GM19372 (cell line): ENCODE data around the gene PLAU.
A peak's percentile ranks its signal among the peaks of the same experiment; 100 is the strongest.

Source experiments
- ATAC-seq: cut with Tn5 transposase; IDR thresholded peaks from one replicate; pipeline ENCODE4 v1.9.1; 2021; ENCODE audit warnings: mild to moderate bottlenecking, low read depth, moderate library complexity; ENCODE audit not compliant: unreplicated experiment

The PLAU gene

DNA sequence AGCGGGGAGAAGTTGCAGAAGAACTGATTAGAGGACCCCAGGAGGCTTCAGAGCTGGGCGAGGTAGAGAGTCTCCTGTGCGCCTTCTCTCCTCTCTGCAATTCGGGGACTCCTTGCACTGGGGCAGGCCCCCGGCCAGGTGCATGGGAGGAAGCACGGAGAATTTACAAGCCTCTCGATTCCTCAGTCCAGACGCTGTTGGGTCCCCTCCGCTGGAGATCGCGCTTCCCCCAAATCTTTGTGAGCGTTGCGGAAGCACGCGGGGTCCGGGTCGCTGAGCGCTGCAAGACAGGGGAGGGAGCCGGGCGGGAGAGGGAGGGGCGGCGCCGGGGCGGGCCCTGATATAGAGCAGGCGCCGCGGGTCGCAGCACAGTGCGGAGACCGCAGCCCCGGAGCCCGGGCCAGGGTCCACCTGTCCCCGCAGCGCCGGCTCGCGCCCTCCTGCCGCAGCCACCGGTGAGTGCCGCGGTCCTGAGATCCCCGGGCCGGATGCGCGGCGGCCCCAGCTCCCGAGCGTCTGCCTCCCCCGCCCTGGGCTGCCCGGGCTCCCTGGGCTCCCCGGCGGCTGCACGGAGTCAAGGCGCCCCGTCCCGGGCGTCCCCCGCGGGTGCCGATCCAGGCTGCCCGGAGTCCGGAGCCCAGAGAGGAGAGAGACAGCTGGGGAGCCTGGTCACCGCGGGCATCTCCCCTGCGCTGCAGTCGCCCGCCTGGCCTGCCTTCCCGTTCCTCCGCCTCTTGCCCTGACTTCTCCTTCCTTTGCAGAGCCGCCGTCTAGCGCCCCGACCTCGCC, at the start of gene PLAU:
TSS of gene PLAU (plus strand) at position 369 of the 789 bp plus-strand sequence. CDS start 424 bp downstream, outside the sequence.
- ATAC-seq = peak; percentile 43

GRCh38 chr10:73862011-73862410, 48.9 kb upstream of the PLAU start:
- no peak for ATAC-seq

- ATAC-seq = no peak
These were observed 47.7 kb upstream of the PLAU start for GRCh38 chr10:73863039-73863817.

GRCh38 chr10:73864229-73864628, 46.7 kb upstream of the PLAU start:
- no peak for ATAC-seq

DNA sequence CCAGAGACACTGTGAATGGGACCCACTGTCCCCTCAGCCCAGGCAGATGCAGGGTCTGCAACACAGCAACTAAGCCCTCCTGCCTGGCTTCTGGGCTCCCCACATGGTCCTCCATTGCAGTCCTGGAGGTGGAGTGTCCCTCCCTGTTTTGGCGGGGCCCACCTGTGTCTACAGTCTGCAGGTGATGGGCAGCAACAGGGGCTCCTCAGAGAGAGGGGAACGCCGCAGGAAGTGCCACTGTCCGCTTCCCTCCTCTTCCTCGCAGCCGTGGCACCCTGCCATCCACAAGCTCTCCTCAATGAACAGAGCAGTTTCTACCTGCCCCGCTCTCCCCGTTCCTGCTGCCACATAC, 45.8 kb upstream of the PLAU start:
- no peak for ATAC-seq

DNA sequence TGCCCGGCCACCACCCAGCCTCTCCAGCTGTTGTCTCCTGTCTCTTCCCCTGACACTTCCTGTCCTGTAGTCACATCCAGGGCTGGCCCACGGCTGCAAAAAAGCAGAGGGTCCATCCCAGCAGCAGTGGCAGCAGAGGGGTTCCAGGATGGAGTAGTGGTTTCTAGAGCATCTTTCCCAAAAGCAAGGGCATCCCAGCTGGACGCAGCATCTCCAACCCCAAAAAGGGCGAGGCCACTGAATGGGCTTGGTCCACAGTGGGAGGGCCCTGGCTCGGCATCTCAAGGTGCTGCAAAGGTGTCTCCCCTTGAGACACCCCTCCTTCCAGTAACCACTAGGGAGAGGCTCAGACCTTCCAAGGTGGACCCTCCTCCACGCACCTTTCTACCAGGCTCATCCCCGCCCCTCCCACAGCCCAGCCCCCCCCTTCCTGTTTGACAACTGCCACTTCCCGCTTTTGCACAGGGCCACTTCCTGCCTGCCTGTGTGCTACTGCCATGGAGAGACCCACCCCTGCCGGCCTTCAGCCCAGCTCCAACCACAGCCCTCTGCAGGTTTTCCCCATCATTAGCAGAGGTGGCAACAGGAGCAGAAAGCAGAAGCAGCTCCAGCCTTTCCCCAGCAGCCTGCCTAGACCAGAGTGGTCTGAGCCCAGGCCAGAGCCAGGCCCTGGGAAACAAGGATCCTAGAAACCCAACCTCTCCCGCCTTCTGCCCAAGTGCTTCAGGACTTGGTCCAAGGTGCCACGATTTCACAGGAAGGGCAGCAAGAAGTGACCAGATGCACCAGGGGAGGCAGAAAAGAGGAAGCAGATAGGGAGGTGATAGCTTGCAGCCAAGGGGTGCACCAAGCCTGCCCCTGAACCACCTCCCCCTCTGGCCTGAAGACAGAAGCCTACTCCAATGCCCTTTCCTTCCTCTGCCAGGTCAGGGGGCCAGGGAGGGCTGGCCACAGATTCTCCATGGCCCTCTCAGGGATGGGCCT, 45.2 kb upstream of the PLAU start:
- peak; percentile 73 for ATAC-seq

DNA sequence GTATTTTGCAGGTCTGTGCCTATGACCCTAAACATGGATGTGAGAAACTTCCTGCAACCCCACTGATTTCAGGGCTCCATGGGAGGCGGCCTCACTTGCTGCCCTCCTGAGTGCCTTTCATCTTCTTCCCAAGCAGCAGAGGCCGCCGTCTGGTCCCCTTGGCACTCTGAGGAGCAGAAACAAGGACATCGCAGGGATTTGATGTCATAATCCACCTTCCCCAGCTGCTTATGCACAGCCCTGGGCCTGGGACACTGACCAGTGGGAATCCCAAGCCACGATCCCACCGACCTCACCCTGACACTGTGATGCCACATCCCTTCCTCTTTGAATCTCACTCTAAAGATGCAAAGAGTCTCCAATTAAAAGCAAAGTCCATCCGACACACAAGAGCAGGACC, 44.3 kb upstream of the PLAU start:
- ATAC-seq = no peak

GRCh38 chr10:73867126-73867807, 43.7 kb upstream of the PLAU start:
- no peak for ATAC-seq

- no peak for ATAC-seq
These were observed 42.9 kb upstream of the PLAU start for GRCh38 chr10:73867871-73868631.

DNA sequence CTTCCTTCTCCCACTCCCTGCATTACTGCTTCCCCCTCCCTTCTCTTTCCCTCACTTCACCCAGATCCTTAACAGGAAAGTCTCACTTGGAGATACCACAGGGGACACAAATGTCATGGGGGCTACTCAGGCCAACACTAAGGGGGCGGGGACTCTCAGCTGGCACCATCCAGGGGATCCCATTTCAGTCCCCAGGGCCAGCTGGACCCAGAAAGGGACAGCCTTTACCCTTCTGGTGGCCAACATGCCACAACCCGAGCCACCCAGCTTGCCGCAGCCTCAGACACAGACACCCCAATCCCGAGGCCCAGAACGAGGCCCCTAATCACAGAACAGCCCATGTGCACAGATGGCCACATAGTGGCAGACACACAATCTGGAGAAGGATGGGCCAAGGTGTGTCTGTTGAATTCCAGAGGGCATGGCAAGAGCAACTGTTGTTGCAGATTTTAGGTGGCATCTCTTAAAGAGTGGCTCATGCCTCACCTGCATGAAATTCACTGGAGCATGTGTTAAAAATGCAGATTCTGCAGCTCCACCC, 42.2 kb upstream of the PLAU start:
- no peak for ATAC-seq

- ATAC-seq = no peak
These were observed 39.4 kb upstream of the PLAU start for GRCh38 chr10:73871295-73872189.

GRCh38 chr10:73872190-73872710, 38.7 kb upstream of the PLAU start:
- no peak for ATAC-seq

GRCh38 chr10:73873142-73873837, 37.6 kb upstream of the PLAU start:
- no peak for ATAC-seq

DNA sequence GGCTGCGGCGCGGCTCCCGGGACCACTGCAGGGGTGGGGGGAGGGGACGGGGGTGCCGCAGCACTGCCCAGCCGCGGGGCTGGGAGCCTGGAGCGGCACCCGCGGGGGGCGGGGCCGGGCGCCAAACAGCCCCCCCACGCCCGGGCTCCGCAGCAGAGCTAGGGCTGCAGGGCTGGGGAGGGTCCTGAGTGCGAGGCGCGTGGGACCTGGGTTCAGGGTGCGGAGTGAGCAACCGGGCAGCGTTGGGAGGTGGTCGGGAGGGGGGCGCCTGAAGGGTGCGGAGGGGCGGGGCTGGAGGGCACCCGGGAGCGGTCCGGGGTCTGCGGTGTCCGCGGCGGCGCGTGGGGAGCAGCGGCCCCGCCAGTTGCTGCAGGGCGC, 37.1 kb upstream of the PLAU start:
- no peak for ATAC-seq

GRCh38 chr10:73874267-73875138, 36.4 kb upstream of the PLAU start, which contains the start of gene CAMK2G:
Gene CAMK2G, minus strand, starts transcription at chr10:73874555. Its CDS starts 94 bp downstream, at chr10:73874461.
- ATAC-seq = peak; percentile 89

DNA sequence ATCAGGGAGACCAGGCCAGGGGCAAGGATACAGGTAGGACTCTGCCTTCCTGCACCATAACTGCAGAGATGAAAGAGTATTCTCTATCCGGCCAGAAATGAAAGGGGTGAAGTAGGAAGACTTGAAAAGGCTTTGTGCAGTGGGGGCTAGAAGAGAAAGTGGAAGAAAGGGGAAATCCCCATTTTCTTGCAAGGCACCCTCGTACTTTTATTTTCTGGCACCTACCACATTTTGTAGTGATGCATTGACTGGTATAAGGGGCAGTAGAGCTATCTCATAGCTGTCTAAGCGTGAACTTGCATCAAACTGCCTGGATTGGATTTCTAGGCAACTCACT, 35.8 kb upstream of the PLAU start:
- ATAC-seq = peak; percentile 6
